ENCODE data around the gene BCLAF1. TPM values are rescaled to one million over a fixed set of nuclear protein-coding genes. Genes with fewer than 3 reads are reported as not detected.

Gene BCLAF1
- total and polyA plus RNA-seq, 9 of the 15 experiments (the other 6 are each of a cell fraction or from before 2014, with no cell fraction given): 65.4 to 286 (median 165) TPM

- Histone ChIP-seq H3K4me2 (ENCODE audit: insufficient read depth, low read length) (no peak overlapping the region), H4K20me1 (replicated peaks; ENCODE audit: control insufficient read depth, insufficient read depth, low read length) (peaks cover 9% of the 10 kb centered on the region), H3K9ac (ENCODE audit: insufficient read depth in 1 of 2, low read depth in 2 of 2, low read length in 2 of 2) (no peak overlapping the region), H3K27me3 (ENCODE audit: control insufficient read depth in 2 of 2, insufficient read depth in 2 of 2, low read length in 2 of 2) (no peaks in the 10 kb centered on the region), H3K27ac (ENCODE audit: extremely low read depth, low read depth, low read length) (no peak overlapping the region), H3K4me3 (no peak overlapping the region), H2AFZ (ENCODE audit: low read depth, low read length) (no peak overlapping the region), H3K9me3 (replicated peaks; ENCODE audit: control insufficient read depth, insufficient read depth, low read depth, low read length) (no peaks in the 10 kb centered on the region), H3K79me2 (ENCODE audit: control insufficient read depth, insufficient read depth, low read length) (peaks cover 69% of the 10 kb centered on the region), H3K9me1 (ENCODE audit: control insufficient read depth, insufficient read depth, low read length) (no peaks in the 10 kb centered on the region), H3K36me3 (ENCODE audit: control insufficient read depth, insufficient read depth, low read length) (peaks cover 100% of the 10 kb centered on the region), H3K4me1 (replicated peaks in 1 of 2; ENCODE audit: control insufficient read depth in 2 of 2, insufficient read depth in 2 of 2, low read length in 2 of 2) (no peaks in the 10 kb centered on the region)
- ATAC-seq (no peak; the same call in 2 of the 3 replicates), DNase-seq (ENCODE audit: extremely low read depth in 1 of 4, low spot score in 3 of 4) (no peak), FAIRE-seq (no peak)
- ChIA-PET POLR2A (interaction anchor here (1.0 to 2.8 kb wide), 5 partner anchors 9 to 22 kb away, joined by 3 to 15 read pairs (median 13); partner anchors contain the start of gene MTFR2), CTCF (ENCODE audit: low intra/inter-chr PET ratio) (no interaction called here)
- no peak for TF ChIP-seq ZNF124 (CRISPR knock-in tag; IDR thresholded peaks at IDR 0.05)
- TF ChIP-seq, protein P1, sequence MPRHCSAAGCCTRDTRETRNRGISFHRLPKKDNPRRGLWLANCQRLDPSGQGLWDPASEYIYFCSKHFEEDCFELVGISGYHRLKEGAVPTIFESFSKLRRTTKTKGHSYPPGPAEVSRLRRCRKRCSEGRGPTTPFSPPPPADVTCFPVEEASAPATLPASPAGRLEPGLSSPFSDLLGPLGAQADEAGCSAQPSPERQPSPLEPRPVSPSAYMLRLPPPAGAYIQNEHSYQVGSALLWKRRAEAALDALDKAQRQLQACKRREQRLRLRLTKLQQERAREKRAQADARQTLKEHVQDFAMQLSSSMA (CRISPR knock-in tag; IDR thresholded peaks at IDR 0.05): no peak
- no peak for TF ChIP-seq SMAD1 (IDR thresholded peaks at IDR 0.05; ENCODE audit: low read depth, low read length, partially characterized antibody)
- TF ChIP-seq CBX2 (IDR thresholded peaks at IDR 0.05; ENCODE audit: insufficient read depth, low read length, poor library complexity, severe bottlenecking): no peak
- peak; percentile 22; the same call in 1 of the 2 replicates for TF ChIP-seq ZZZ3 (IDR thresholded peaks at IDR 0.05)
- TF ChIP-seq NR1H2 (CRISPR knock-in tag; IDR thresholded peaks at IDR 0.05): no peak
- TF ChIP-seq POLR2G (IDR thresholded peaks at IDR 0.05; ENCODE audit: low read depth, low read length): 0 out of 2 replicates have a peak, but pooled peaks have one; percentile 12
- no peak for TF ChIP-seq ZKSCAN1 (IDR thresholded peaks at IDR 0.05; ENCODE audit: low read depth, low read length)
- no peak for TF ChIP-seq ZNF318 (IDR thresholded peaks at IDR 0.05; ENCODE audit: borderline replicate concordance in 1 of 2, low read depth in 1 of 2)
- TF ChIP-seq NFIX (CRISPR knock-in tag; IDR thresholded peaks at IDR 0.05; ENCODE audit: low read depth): no peak
- in situ Hi-C loops (cut with MboI) (no loop called here), intact Hi-C loops (cut with micrococcal nuclease) (no loop called here)
- no TSS peak for BruUV-seq (replicated peaks)
- 97% methylated on average over 1 of the region's 1 CpG for WGBS (ENCODE audit: insufficient coverage, low coverage, missing lambda C conversion rate)
Measured at GRCh38 chr6:136265101-136265500, 24.5 kb downstream of the BCLAF1 start.
